Medulla oblongata (tissue), 1 donor: ENCODE results near the gene PRDX5.
"Not testable (repeated sequence)": the region's sequence is repeated elsewhere in the genome, so short reads cannot be mapped to it uniquely, and the experiment has no call there.

ENCODE experiments used
- DNase-seq: peaks from one replicate; pipeline ENCODE4 v3.0.0-alpha.2; 2015; ENCODE audit errors: extremely low spot score

PRDX5 gene

GRCh38 chr11:64305691-64306562 is 12.0 kb upstream of the PRDX5 start:
- DNase-seq = peak; percentile 70

- DNase-seq = peak; percentile 22
These were observed 11.4 kb upstream of the PRDX5 start for GRCh38 chr11:64306563-64306875.

DNA sequence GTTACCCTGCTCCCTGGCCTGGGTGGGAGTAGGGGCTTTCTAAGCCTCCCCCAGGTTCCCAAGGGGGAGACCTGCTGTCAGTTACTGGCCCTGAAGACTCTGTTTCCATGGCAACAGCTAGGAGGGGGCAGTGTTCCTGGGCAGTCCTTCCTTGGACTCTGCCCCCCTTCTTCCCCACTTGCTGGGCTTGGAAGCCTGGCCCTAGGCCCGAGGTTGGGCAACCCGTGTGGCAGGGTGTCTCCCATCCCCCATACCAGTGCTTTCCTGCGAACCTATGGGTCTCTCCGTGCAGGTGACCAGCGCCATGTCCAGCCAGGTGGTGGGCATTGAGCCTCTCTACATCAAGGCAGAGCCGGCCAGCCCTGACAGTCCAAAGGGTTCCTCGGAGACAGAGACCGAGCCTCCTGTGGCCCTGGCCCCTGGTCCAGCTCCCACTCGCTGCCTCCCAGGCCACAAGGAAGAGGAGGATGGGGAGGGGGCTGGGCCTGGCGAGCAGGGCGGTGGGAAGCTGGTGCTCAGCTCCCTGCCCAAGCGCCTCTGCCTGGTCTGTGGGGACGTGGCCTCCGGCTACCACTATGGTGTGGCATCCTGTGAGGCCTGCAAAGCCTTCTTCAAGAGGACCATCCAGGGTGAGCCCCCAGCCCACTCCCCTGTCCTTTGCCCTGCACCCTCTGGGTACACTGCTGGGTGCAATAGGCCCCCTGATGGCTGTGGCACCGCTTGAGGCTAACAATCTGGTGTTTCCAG is 10.9 kb upstream of the PRDX5 start:
- peak; percentile 69 for DNase-seq

GRCh38 chr11:64307795-64308194 is 10.1 kb upstream of the PRDX5 start:
- DNase-seq = not testable (repeated sequence)

DNA sequence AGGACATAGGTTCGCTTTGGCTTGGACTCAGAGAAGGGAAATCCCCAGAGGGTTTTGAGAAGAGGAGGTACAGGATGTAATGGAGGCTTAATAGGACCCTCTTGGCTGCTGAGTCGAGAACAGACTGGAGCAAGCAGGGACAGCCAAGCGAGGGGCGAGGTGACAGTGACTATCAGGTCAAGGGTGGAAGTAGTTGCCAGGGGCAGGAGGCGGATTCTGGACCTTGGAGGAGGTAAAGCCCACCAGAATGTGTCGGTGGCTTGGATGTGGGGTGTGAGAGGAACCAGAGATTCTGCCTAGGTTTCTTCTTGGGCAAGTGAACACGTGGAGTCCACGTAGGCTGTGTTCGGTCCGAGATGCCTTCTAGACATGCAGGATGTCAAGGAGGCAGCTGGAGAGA is 5.0 kb upstream of the PRDX5 start:
- DNase-seq = no peak

DNA sequence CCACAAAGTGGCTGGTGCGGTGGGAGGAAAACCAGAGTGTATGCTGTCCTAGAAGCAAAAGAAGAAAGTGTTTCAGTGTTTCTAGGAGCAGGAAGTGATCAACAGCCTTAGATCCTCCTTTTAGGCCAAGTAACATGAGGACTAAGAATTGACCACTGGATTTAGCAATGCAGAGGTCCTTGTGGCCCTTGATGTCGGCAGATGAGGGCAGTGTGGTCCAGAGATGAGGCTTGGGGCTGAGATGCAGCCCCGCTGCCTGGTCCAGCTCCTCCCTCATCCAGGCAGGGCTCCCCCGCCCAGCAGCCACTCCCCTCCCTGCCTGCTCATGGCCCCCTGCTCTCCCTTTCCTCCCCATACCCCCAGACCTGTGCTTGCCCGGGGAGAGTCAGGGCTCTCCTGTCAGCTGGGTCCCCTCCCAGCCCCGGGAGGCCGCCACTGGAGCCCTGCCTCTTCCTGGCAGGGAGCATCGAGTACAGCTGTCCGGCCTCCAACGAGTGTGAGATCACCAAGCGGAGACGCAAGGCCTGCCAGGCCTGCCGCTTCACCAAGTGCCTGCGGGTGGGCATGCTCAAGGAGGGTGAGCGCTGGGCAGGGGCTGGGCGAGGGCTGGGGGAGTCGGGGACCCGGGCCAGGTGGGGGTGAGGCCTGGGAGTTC is 4.3 kb upstream of the PRDX5 start:
- peak; percentile 38 for DNase-seq

DNA sequence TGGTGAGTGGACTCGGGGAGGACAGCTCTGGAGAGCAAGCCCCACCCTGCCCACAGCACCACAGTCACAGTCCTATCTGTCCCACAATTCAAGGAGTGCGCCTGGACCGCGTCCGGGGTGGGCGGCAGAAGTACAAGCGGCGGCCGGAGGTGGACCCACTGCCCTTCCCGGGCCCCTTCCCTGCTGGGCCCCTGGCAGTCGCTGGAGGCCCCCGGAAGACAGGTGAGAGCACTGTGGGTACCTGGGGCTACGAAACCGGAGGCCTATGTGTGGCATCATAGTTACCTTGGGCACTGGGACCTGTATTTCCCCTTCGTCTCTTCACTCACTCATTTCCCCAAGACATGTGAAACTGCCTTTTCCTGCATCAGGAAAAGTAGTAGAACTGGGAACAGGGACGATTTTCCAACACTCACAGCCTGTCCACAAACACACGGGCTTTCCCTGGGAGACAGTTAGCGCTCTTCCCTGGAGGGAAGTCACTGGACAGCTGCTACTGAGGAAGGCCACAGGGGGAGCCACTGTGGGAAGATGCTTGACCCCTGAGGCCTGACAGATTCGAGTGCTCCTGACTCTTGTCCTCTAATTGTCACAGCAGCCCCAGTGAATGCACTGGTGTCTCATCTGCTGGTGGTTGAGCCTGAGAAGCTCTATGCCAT is 3.6 kb upstream of the PRDX5 start:
- no peak for DNase-seq

- DNase-seq = no peak
These were observed 2.9 kb upstream of the PRDX5 start for GRCh38 chr11:64314805-64315561.

DNA sequence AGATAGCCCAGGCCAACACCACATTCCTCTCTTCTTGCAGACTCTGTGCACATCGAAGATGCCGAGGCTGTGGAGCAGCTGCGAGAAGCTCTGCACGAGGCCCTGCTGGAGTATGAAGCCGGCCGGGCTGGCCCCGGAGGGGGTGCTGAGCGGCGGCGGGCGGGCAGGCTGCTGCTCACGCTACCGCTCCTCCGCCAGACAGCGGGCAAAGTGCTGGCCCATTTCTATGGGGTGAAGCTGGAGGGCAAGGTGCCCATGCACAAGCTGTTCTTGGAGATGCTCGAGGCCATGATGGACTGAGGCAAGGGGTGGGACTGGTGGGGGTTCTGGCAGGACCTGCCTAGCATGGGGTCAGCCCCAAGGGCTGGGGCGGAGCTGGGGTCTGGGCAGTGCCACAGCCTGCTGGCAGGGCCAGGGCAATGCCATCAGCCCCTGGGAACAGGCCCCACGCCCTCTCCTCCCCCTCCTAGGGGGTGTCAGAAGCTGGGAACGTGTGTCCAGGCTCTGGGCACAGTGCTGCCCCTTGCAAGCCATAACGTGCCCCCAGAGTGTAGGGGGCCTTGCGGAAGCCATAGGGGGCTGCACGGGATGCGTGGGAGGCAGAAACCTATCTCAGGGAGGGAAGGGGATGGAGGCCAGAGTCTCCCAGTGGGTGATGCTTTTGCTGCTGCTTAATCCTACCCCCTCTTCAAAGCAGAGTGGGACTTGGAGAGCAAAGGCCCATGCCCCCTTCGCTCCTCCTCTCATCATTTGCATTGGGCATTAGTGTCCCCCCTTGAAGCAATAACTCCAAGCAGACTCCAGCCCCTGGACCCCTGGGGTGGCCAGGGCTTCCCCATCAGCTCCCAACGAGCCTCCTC is 2.0 kb upstream of the PRDX5 start:
- DNase-seq = not testable (repeated sequence)

DNA sequence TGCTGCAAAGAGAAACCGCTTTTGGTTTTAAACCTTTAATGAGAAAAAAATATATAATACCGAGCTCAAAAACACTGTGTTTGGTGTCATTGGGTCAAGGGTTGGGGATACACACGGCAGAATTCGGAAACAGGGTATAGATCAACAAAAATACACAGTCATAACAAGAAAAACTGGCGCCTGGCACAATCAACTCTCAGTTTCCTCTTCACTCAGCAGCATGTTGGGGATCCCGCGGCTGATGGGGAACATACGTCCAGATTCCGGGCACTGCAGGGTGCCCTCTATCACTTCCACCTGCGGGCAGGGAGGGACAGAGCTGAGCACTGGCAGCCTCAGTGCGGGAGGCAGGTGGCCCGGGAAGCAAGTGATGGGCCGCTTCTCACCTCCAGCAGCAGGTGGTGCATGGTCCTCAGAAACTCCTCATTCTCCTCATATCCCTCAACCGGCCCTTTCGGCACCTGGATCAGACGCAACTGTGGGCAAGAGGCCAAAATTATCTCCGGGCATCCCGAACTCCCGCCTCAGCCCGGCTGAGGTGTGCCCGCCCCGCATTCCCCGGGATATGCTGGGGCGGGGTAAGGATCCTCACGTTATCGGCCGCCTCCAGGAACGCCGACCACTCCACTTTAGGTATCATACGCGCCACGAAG is 1.1 kb upstream of the PRDX5 start:
- DNase-seq = no peak

- DNase-seq = peak; percentile 99
These were observed 478 bp upstream of the PRDX5 start, which contains the start of gene TRMT112 for GRCh38 chr11:64317325-64317960. Gene TRMT112, minus strand, starts transcription at chr11:64317559. Its CDS starts 33 bp downstream, at chr11:64317526.

DNA sequence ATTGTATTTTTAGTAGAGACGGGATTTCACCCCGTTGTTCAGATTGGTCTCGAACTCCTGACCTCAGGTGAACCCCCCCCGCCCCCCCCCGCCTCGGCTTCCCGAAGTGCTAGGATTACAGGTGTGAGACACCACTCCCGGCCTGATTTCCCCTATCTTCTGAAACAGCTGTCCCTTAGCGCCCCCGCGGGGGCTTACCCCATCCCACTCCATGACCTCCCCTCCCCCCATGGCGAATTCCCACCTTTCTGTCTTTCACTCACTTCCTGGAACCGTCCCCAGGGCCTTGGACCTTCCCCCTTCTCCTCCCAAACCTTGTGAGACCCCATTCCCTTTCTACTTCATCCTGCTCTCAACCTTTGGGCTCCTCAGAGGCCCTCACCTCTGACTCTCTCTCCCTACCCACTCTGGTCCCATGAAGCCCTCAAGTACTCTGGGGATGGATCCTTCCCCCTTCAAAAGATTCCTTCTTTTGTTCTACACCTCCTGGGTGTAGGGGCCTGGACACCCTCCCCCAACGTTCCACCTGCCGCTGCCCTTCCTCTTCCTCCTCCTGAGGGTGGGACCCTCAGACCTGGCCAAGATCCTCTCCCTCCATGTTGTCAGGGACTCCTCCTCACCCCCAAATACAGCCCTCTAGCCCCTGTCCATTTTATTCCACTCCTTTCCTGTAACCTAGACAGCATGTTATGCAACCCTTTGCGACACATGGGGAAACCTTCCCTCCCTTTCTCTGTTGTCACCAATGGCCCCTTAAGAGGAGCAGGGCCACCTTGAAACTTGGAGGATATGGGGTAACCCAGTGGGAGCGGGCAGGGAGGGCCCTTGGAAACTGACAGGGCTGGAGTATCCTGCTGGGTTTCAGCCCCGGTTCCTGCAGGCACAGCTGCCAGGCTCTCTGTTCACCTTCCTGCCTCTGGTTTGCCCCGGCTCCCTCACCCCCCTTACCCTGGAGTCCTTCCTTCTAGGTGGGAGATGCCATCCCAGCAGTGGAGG is 1.1 kb downstream of the PRDX5 start:
- no peak for DNase-seq

DNA sequence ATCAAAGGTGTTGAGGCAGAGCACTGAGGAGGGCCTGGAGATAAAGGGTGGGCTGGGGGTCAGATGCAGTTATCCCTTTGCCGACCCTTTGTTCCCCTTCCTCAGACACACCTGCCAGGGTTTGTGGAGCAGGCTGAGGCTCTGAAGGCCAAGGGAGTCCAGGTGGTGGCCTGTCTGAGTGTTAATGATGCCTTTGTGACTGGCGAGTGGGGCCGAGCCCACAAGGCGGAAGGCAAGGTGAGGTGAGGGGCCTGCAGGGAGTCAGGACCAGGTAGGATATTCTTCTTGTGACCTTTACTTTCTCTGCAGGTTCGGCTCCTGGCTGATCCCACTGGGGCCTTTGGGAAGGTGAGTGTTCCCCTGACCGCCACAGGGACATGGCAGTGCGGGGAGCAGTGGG is 2.6 kb downstream of the PRDX5 start:
- no peak for DNase-seq

GRCh38 chr11:64321026-64321425 is 3.1 kb downstream of the PRDX5 start:
- DNase-seq = no peak

DNA sequence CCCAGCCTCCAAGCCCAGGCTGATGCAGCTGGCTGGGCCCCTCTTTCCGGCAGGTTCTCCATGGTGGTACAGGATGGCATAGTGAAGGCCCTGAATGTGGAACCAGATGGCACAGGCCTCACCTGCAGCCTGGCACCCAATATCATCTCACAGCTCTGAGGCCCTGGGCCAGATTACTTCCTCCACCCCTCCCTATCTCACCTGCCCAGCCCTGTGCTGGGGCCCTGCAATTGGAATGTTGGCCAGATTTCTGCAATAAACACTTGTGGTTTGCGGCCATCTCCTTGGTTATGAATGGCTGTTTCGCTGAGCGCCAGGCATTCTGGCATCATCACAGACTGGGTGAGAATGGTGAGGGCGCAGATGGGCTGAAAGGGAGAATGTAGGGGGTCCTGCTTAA is 3.6 kb downstream of the PRDX5 start:
- no peak for DNase-seq

DNA sequence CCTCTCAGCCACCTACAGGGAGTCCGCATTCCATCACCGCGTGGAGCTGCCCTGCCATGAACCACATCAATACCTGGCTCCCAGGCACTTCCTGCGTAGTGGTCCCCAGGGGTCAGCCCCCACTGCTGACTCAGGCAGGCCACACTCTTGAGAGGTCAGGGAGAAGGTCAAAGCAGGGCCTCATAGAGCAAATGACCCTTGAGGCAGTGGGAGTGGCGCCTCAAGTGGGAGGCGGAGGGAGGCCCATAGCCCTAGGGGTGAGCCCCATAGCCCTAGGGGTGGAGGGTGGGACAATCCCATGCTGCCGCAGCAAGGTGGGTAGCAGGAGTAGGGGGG is 5.0 kb downstream of the PRDX5 start:
- DNase-seq = no peak

DNA sequence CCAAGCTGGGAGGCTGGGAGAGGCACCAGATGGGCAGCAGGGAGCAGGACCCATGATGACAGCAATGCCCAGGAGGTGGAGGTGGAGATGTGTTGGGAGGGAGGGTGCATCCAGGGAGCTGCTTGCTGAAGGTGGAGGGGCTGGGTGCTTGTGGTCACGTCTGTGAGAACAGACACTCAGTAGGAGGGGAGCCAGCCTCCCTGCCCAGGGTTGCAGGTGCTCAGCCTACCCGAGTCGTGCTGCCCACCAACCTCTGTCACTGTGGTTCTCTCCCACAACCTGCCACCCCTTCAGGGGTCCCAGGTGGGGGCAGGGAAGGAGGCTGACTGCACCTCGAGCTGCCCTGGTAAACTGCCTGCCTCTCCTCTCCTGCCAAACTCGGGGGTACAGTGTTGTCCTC is 5.5 kb downstream of the PRDX5 start:
- DNase-seq = no peak

- not testable (repeated sequence) for DNase-seq
These were observed 6.1 kb downstream of the PRDX5 start for GRCh38 chr11:64323984-64324383.
